ENCODE data around the gene TMEM60. TPM values are rescaled to one million over a fixed set of nuclear protein-coding genes. Genes with fewer than 3 reads are reported as not detected.

TMEM60 gene
- total RNA-seq, 1 experiment from 2014 or later, result 13.9 TPM

DNA sequence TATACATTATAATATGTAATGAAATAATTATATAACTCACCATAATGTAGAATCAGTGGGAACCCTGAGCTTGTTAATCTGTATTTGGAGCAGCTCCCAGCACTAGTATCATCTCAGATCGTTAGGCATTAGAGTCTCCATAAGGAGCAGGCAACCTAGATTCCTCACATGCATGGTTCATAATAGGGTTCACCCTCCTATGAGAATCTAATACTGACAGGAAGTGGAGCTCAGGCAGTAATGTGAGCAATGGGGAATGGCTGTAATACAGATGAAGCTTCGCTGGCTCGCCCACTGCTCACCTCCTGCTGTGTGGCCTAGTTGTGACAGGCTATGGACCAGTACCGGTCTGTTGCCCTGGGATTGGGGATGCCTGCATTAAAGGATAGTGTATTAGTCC lies 52.5 kb downstream of the TMEM60 start:
- in situ Hi-C loops (cut with HindIII; ENCODE audit: low sequenced_read_pairs), result no loop called here
- DNase-seq (ENCODE audit: low spot score), result peak; percentile 63

Other genes with a start within 250 kb of the TMEM60 start
- gene RSBN1L, start 102.0 kb downstream of the TMEM60 start, total RNA-seq (2014; rRNA removed; shearing (Covaris generic)), result 19.2 and 21.4 TPM in 2 replicates
- 7.0 and 7.1 TPM in 2 replicates for gene PHTF2, start 339 bp upstream of the TMEM60 start, total RNA-seq (2014; rRNA removed; shearing (Covaris generic))

All from G401 (cell line).